Caco-2 (cell line): Measurements from ENCODE around the gene PTPRS. TPM values are rescaled to one million over a fixed set of nuclear protein-coding genes. Genes with fewer than 3 reads are reported as not detected.

Source experiments
- BruUV-seq: library from RNA; stranded (reverse); fragments of 400-500 nt; replicated peaks from 2 replicates; lab custom pipeline; 2021; lab: Mats Ljungman, UMichigan
- CTCF ChIA-PET: fragments of 300-600 bp; sonication (Branson Sonifier 250); formaldehyde crosslinking; loops from one replicate; lab custom pipeline; 2022; ENCODE audit warnings: antibody characterized with exemption; lab: Charles Lee
- POLR2A ChIA-PET: fragments of 300-600 bp; sonication (Branson Sonifier 250); formaldehyde crosslinking; loops from one replicate; lab custom pipeline; 2022; ENCODE audit warnings: antibody characterized with exemption; lab: Charles Lee
- DNase-seq, 2 experiments: peaks; one replicate each; pipeline versions ENCODE4 v3.0.0 to v3.0.0-alpha.2; 2020 to 2022
- H3K27me3 ChIP-seq: replicated peaks from 2 replicates; pipeline ENCODE4 v1.6.0; 2011; ENCODE audit warnings: low read length; ENCODE audit not compliant: control insufficient read depth, insufficient read depth
- H3K36me3 ChIP-seq: 2 replicates; pipeline ENCODE4 v1.5.1; 2011; ENCODE audit warnings: low read length; ENCODE audit not compliant: control insufficient read depth, insufficient read depth
- H3K4me1 ChIP-seq: fragments of 250-450 bp; sonication (Bioruptor Pico); 2 replicates; pipeline ENCODE4 v1.5.1; 2020; ENCODE audit warnings: mild to moderate bottlenecking
- H3K4me3 ChIP-seq: 2 replicates; pipeline ENCODE4 v1.5.1; 2011; ENCODE audit warnings: low read depth, mild to moderate bottlenecking, control low read depth, low read length
- H3K9me3 ChIP-seq: fragments of 250-450 bp; sonication (Bioruptor Pico); 2 replicates; pipeline ENCODE4 v1.5.1; 2020; ENCODE audit warnings: mild to moderate bottlenecking, moderate library complexity
- H3K27ac Mint-ChIP-seq: one replicate; pipeline ENCODE4 v1.8.0; 2022; ENCODE audit warnings: mixed read lengths; ENCODE audit not compliant: unreplicated experiment
- H3K27me3 Mint-ChIP-seq: one replicate; pipeline ENCODE4 v1.8.0; 2022; ENCODE audit warnings: mixed read lengths; ENCODE audit not compliant: insufficient read depth, unreplicated experiment
- H3K36me3 Mint-ChIP-seq: one replicate; pipeline ENCODE4 v1.8.0; 2022; ENCODE audit warnings: mild to moderate bottlenecking, mixed read lengths; ENCODE audit not compliant: insufficient read depth, unreplicated experiment
- H3K4me1 Mint-ChIP-seq: one replicate; pipeline ENCODE4 v1.8.0; 2022; ENCODE audit warnings: low read depth, mixed read lengths; ENCODE audit not compliant: unreplicated experiment
- H3K4me3 Mint-ChIP-seq: one replicate; pipeline ENCODE4 v1.8.0; 2022; ENCODE audit warnings: mild to moderate bottlenecking, moderate library complexity, mixed read lengths; ENCODE audit not compliant: unreplicated experiment
- H3K9me3 Mint-ChIP-seq: one replicate; pipeline ENCODE4 v1.8.0; 2022; ENCODE audit warnings: mixed read lengths; ENCODE audit not compliant: unreplicated experiment
- intact Hi-C: fragments of 100-400 bp; cut with micrococcal nuclease; formaldehyde crosslinking; loops from one replicate; pipeline ENCODE4 v1.10.0; 2022; ENCODE audit not compliant: unreplicated experiment
- total RNA-seq: library from RNA; stranded (reverse); gene quantifications from 2 replicates; pipeline ENCODE4 v1.2.3, GENCODE V29; 2022
- TF ChIP-seq, protein P1 (sequence below), 2 experiments: fragments of 200-600 bp in 1 of 2; IDR thresholded peaks; 1 replicate in 1 of 2; 2 replicates in 1 of 2; pipeline versions ENCODE4 v1.5.1 to v1.8.0; 2011 to 2022; ENCODE audit warnings: antibody characterized with exemption in 1 of 2, control low read depth in 1 of 2, inconsistent platforms in 1 of 2, low read depth in 1 of 2, low read length in 1 of 2, mild to moderate bottlenecking in 1 of 2, moderate library complexity in 1 of 2; ENCODE audit not compliant: insufficient read depth in 1 of 2, severe bottlenecking in 1 of 2, unreplicated experiment in 1 of 2

Gene PTPRS
- total RNA-seq, 1 experiment from 2014 or later = 65.6 TPM

DNA sequence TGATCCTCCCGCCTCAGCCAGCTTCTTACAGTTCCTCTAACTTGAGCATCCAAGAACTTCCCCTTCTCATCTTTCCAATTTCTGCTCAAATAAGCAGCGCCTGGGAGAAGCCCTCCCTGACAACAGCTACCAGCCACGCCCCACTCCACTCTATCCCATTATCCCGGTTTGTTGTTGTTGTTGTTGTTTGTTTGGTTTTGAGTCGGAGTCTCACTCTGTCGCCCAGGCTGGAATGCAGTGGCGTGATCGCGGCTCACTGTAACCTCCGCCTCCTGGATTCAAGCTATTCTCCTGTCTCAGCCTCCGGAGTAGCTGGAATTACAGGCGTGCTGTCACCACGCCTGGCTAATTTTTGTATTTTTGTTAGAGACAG lies 822 bp upstream of the PTPRS start:
- Mint-ChIP-seq H3K4me1 (no peaks in the 10 kb centered on the region), H3K9me3 (no peaks in the 10 kb centered on the region), H3K4me3 (peak overlapping the region; percentile 82), H3K27ac (peak overlapping the region; percentile 18), H3K27me3 (no peaks in the 10 kb centered on the region), H3K36me3 (peaks cover 12% of the 10 kb centered on the region)
- TF ChIP-seq, protein P1, sequence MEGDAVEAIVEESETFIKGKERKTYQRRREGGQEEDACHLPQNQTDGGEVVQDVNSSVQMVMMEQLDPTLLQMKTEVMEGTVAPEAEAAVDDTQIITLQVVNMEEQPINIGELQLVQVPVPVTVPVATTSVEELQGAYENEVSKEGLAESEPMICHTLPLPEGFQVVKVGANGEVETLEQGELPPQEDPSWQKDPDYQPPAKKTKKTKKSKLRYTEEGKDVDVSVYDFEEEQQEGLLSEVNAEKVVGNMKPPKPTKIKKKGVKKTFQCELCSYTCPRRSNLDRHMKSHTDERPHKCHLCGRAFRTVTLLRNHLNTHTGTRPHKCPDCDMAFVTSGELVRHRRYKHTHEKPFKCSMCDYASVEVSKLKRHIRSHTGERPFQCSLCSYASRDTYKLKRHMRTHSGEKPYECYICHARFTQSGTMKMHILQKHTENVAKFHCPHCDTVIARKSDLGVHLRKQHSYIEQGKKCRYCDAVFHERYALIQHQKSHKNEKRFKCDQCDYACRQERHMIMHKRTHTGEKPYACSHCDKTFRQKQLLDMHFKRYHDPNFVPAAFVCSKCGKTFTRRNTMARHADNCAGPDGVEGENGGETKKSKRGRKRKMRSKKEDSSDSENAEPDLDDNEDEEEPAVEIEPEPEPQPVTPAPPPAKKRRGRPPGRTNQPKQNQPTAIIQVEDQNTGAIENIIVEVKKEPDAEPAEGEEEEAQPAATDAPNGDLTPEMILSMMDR (IDR thresholded peaks at IDR 0.05; ENCODE audit: insufficient read depth in 1 of 2, low read depth in 1 of 2, low read length in 1 of 2, severe bottlenecking in 1 of 2, unreplicated experiment in 1 of 2) = no peak
- Histone ChIP-seq H3K4me1 (0 out of 2 replicates have a peak, but pooled peaks cover 5% of the 10 kb centered on the region), H3K36me3 (no peaks in the 10 kb centered on the region), H3K4me3 (no peak overlapping the region), H3K9me3 (no peaks in the 10 kb centered on the region), H3K27me3 (no peaks in the 10 kb centered on the region)
- DNase-seq = no peak
- ChIA-PET POLR2A (interaction anchor here (0.6 to 0.8 kb wide), 3 partner anchors 14 to 170 kb away, joined by 4 read pairs; no protein-coding TSS in a partner anchor), CTCF (no interaction called here)
- intact Hi-C loops = no loop called here
- no TSS peak for BruUV-seq

DNA sequence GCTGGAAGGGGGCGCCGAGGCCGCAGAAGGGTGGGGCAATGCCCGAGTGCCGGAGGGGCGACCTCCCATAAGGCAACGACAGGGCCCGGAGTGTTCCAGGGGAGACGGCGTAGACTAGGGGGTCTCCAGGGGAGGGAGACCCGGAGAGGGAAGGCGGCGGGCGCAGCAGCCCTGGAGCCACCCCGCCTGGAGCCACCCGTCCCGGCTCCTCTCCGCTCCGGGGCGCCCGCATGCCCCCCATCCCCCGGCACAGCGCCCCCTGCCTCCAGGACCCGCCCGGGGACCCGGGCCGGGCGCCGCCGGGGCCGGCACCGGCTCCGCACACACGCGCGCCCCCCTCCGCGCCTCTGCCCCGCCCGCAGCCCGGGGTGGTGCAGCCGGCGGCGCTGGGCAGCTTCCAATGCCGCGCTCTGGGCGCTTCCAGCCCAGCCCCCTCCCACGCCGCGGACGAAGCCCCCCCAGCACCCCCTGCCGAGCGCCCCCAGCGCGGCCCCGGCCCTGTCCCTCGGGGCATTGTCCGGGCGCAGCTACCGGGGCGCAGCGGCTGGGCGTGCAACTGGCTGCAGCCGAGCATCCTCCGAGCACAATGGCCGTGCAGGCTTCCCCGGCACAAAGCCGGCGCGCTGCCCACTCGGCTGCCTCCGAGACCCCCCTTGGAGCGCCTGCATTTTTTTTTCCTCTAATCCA lies 519 bp downstream of the PTPRS start:
- Mint-ChIP-seq H3K9me3 (no peaks in the 10 kb centered on the region), H3K4me3 (peak overlapping the region; percentile 82), H3K36me3 (peaks cover 12% of the 10 kb centered on the region), H3K27ac (peak overlapping the region; percentile 85), H3K27me3 (no peaks in the 10 kb centered on the region), H3K4me1 (no peaks in the 10 kb centered on the region)
- intact Hi-C loops = no loop called here
- CTCF ChIA-PET = interaction anchor here (0.6 kb wide), 2 partner anchors 29 to 122 kb away, joined by 3 read pairs; no protein-coding TSS in a partner anchor
- TF ChIP-seq, protein P1 (IDR thresholded peaks at IDR 0.05; ENCODE audit: insufficient read depth in 1 of 2, low read depth in 1 of 2, low read length in 1 of 2, severe bottlenecking in 1 of 2, unreplicated experiment in 1 of 2) = peak in 1 of 2 experiments; percentile 9
- POLR2A ChIA-PET = interaction anchor here (0.7 kb wide), 1 partner anchor 241 kb away, joined by 5 read pairs; no protein-coding TSS in a partner anchor
- peak overlapping the region; percentile 92 for H3K4me3 ChIP-seq
- 0 out of 2 replicates have a peak, but pooled peaks cover 5% of the 10 kb centered on the region for H3K4me1 ChIP-seq
- TSS peak; percentile 22 for BruUV-seq
- H3K36me3 ChIP-seq = no peaks in the 10 kb centered on the region
- DNase-seq = peak in 1 of 2 experiments; percentile 57
- H3K9me3 ChIP-seq = no peaks in the 10 kb centered on the region
- H3K27me3 ChIP-seq = no peaks in the 10 kb centered on the region

DNA sequence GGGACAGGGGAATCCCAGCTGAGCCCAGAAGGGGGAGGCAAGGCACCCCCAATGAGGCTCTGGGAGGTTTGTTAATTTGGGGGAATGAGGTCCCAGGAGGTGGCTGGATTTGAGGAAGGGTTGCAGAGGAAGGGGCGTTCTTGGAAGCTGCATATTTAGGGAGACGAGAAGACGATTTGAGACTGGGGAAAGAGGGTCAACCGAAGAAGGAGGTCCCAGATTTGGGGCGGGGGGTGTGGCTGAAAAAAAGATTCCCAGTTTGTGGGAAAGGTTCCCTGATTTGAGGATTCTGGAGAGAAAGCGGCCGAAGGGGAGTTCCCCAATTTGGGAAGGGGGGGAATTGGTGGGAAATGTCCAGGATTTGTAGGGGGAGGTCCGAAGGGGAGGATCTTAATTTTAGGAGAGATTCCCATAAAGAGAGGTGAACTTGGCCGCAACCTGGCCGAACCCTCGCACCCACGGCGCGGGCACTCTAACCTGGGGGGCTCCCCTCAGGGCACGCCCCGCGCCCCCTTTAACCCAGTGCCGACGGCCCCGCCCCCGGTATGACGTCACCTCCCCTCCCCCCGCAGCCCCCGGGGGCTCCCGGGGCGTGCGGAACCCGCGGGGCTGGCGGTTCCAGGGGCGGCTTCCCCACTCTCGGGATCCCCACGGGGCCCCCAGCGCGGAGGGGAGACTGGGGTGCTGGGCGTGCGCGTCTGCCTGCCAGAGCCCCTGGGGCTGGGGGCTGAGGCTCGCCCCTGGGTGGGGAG lies 1.2 kb downstream of the PTPRS start:
- peak overlapping the region; percentile 92 for H3K4me3 ChIP-seq
- POLR2A ChIA-PET = no interaction called here
- intact Hi-C loops = no loop called here

More for the DNA sequence above, 1.2 kb downstream of the PTPRS start:
- H3K4me3 Mint-ChIP-seq = peak overlapping the region; percentile 73
- H3K4me1 Mint-ChIP-seq = no peaks in the 10 kb centered on the region
- TF ChIP-seq, protein P1 (IDR thresholded peaks at IDR 0.05; ENCODE audit: insufficient read depth in 1 of 2, low read depth in 1 of 2, low read length in 1 of 2, severe bottlenecking in 1 of 2, unreplicated experiment in 1 of 2) = no peak
- Histone ChIP-seq H3K27me3 (no peaks in the 10 kb centered on the region), H3K9me3 (no peaks in the 10 kb centered on the region), H3K4me1 (0 out of 2 replicates have a peak, but pooled peaks cover 5% of the 10 kb centered on the region), H3K36me3 (no peaks in the 10 kb centered on the region)
- H3K27ac Mint-ChIP-seq = peak overlapping the region; percentile 83
- DNase-seq = no peak
- peaks cover 12% of the 10 kb centered on the region for H3K36me3 Mint-ChIP-seq
- CTCF ChIA-PET = interaction anchor here (0.7 kb wide), 1 partner anchor 38 kb away, joined by 5 read pairs; no protein-coding TSS in a partner anchor
- TSS peak; percentile 31 for BruUV-seq
- no peaks in the 10 kb centered on the region for H3K27me3 Mint-ChIP-seq
- H3K9me3 Mint-ChIP-seq = no peaks in the 10 kb centered on the region
